ENCODE data around the gene ERBB4.

DNA sequence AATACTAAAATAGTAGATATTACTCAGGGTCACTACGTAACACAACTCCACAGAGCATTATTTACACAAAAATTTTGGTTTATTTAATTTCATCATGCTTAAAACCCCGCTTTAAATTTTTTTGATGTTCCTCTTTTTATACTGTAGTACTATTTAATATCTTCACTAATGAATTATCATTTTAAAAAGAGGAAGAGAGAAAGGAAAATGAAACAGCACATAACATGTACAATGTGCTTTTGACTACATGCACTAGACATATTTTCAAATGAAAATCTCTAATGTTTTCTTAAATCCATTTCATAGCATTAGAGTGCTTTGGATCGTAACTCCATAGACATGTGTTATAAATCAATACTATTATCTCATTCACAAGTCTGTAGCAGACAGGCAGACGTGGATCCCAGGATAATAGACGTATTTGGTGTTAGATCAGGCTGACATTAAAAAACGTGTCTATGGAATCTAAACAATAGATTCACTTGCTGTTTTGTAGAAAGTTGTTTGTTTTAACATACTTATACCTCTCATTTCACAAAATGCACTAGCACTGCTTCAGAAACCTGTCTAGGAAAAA lies 1085.2 kb downstream of the ERBB4 start:
- no peak for TF ChIP-seq CTCF (IDR thresholded peaks at IDR 0.05)
- no peak for TF ChIP-seq POLR2A (IDR thresholded peaks at IDR 0.05)

Measured in transverse colon (tissue), 3 donors.